Stomach (tissue), 9 donors: ENCODE measurements around the gene SDCBP2. TPM values are rescaled to one million over a fixed set of nuclear protein-coding genes. Genes with fewer than 3 reads are reported as not detected.

Experiments used
- DNase-seq, 2 donors: peaks; one replicate each; pipeline versions ENCODE4 v3.0.0 to v3.0.0-alpha.2; 2013 to 2019
- H3K27ac ChIP-seq, 5 donors: fragments of 200-600 bp in 4 of 5; sonication (generic) in 4 of 5; one replicate each; pipeline ENCODE4 v1.5.1; 2013 to 2019; ENCODE audit warnings: mild to moderate bottlenecking in 1 of 5, moderate library complexity in 1 of 5
- H3K27me3 ChIP-seq, 3 donors: fragments of 200-600 bp; sonication (generic); one replicate each; pipeline ENCODE4 v1.5.1; 2017 to 2019; ENCODE audit warnings: mixed run types in 1 of 3
- H3K36me3 ChIP-seq, 4 donors: fragments of 200-600 bp; sonication (generic); 1 replicate in 3 of 4; 2 replicates in 1 of 4; pipeline ENCODE4 v1.5.1; 2016 to 2019
- H3K4me1 ChIP-seq, 4 donors: fragments of 200-600 bp; sonication (generic); one replicate each; pipeline ENCODE4 v1.5.1; 2016 to 2019
- H3K4me3 ChIP-seq, 4 donors: fragments of 200-600 bp; sonication (generic) in 3 of 4; one replicate each; pipeline ENCODE4 v1.5.1; 2016 to 2019; ENCODE audit warnings: mild to moderate bottlenecking in 1 of 4
- H3K9me3 ChIP-seq, 4 donors: fragments of 200-600 bp; sonication (generic); one replicate each; pipeline ENCODE4 v1.5.1; 2016 to 2019
- CTCF ChIP-seq, 7 experiments: fragments of 450-650 bp in 4 of 7; fragments of 200-600 bp in 3 of 7; sonication (generic) in 3 of 7; IDR thresholded peaks; one replicate each; pipeline ENCODE4 v1.5.1; 2016 to 2019; ENCODE audit warnings: antibody characterized with exemption in 7 of 7, control low read depth in 2 of 7, mild to moderate bottlenecking in 1 of 7
- EP300 ChIP-seq: sonication (generic); formaldehyde crosslinking; IDR thresholded peaks from one replicate; pipeline ENCODE4 v1.6.1; 2017; ENCODE audit warnings: antibody characterized with exemption
- POLR2A ChIP-seq, 4 donors: fragments of 450-650 bp; IDR thresholded peaks; one replicate each; pipeline ENCODE4 v1.6.1; 2016; ENCODE audit warnings: antibody characterized with exemption in 4 of 4, control low read depth in 2 of 4, mild to moderate bottlenecking in 1 of 4, moderate library complexity in 1 of 4
- POLR2AphosphoS5 ChIP-seq, 3 donors: sonication (generic); formaldehyde crosslinking; IDR thresholded peaks; one replicate each; pipeline ENCODE4 v1.6.1; 2016; ENCODE audit warnings: antibody characterized with exemption in 3 of 3
- WGBS, 5 donors: extraction: QIAGEN DNeasy Blood & Tissue Kit in 3 of 5; methylation state at CpG; one replicate each; pipeline versions ENCODE4 v1.1.5 to v1.1.7; 2013 to 2018; 5-methylcytosine and 5-hydroxymethylcytosine counted together
- intact Hi-C: fragments of 100-400 bp; cut with DNase I; formaldehyde crosslinking; loops from one replicate; pipeline ENCODE4 v1.15.1; 2023; ENCODE audit warnings: low total_unique reads
- polyA plus RNA-seq, 3 donors: library from polyadenylated mRNA; stranded (reverse); fragments of 200-250 nt; gene quantifications; one replicate each; pipeline ENCODE4 v1.2.3, GENCODE V29; 2013
- total RNA-seq, 5 donors: library from RNA; depleted of rRNA; stranded (reverse); fragments of >200 nt; gene quantifications; one replicate each; pipeline versions ENCODE4 v1.1.0 to v1.2.3, GENCODE V29; 2014 to 2016
- donor health status: healthy with polysubstance abuse.
- donor health status: Bipolar disorder and iron deficiency.
- donor health status: healthy.

SDCBP2 gene
- total and polyA plus RNA-seq, 8 donors = 33.3 to 297 (median 60.5) TPM

- TF ChIP-seq POLR2AphosphoS5 (IDR thresholded peaks at IDR 0.05) = no peak
- no peak for TF ChIP-seq POLR2A (IDR thresholded peaks at IDR 0.05)
- TF ChIP-seq CTCF (IDR thresholded peaks at IDR 0.05) = no peak
- no peak for TF ChIP-seq EP300
- no peaks in the 10 kb centered on the region for H3K27me3 ChIP-seq
- DNase-seq = no peak
- no peaks in the 10 kb centered on the region for H3K9me3 ChIP-seq
- H3K36me3 ChIP-seq = peaks cover 0 to 21% (median 6%) of the 10 kb centered on the region in 4 donors
- peaks cover 10 to 36% (median 18%) of the 10 kb centered on the region in 4 donors for H3K4me1 ChIP-seq
- intact Hi-C loops = no loop called here
- WGBS, 5 donors = 62 to 74% (median 68%) methylated on average over 14 to 17 of the region's 17 CpGs
- peak overlapping the region in 3 of 5 donors; percentile 98 to 99 (median 99) for H3K27ac ChIP-seq
- no peak overlapping the region for H3K4me3 ChIP-seq
Observed at GRCh38 chr20:1320902-1321653, 7.9 kb downstream of the SDCBP2 start.

GRCh38 chr20:1320016-1320415, 8.9 kb downstream of the SDCBP2 start:
- intact Hi-C loops = no loop called here
- TF ChIP-seq EP300 (no peak), POLR2A (IDR thresholded peaks at IDR 0.05) (no peak), CTCF (IDR thresholded peaks at IDR 0.05) (no peak), POLR2AphosphoS5 (IDR thresholded peaks at IDR 0.05) (no peak)
- peaks cover 0 to 24% (median 6%) of the 10 kb centered on the region in 4 donors for H3K36me3 ChIP-seq

GRCh38 chr20:1319462-1319861, 9.5 kb downstream of the SDCBP2 start:
- Histone ChIP-seq H3K27me3 (no peaks in the 10 kb centered on the region), H3K36me3 (peaks cover 0 to 24% (median 6%) of the 10 kb centered on the region in 4 donors), H3K4me3 (no peak overlapping the region), H3K9me3 (no peaks in the 10 kb centered on the region), H3K27ac (no peak overlapping the region), H3K4me1 (peaks cover 1 to 27% (median 8%) of the 10 kb centered on the region in 4 donors)
- WGBS, 5 donors = 80 to 99% (median 86%) methylated on average over 3 to 4 of the region's 4 CpGs
- no peak for DNase-seq
- no peak for TF ChIP-seq POLR2AphosphoS5 (IDR thresholded peaks at IDR 0.05)
- no peak for TF ChIP-seq EP300
- no peak for TF ChIP-seq CTCF (IDR thresholded peaks at IDR 0.05)
- TF ChIP-seq POLR2A (IDR thresholded peaks at IDR 0.05) = no peak
- intact Hi-C loops = loop anchor here (5.0 kb wide), 1 partner anchor 68 kb away; no protein-coding TSS in a partner anchor

More at GRCh38 chr20:1320016-1320415, 8.9 kb downstream of the SDCBP2 start:
- no peak for DNase-seq
- no peak overlapping the region for H3K4me3 ChIP-seq
- peaks cover 7 to 33% (median 14%) of the 10 kb centered on the region in 4 donors for H3K4me1 ChIP-seq
- WGBS, 5 donors = 87 to 96% (median 94%) methylated on average over 6 of the region's 6 CpGs
- no peaks in the 10 kb centered on the region for H3K9me3 ChIP-seq
- no peaks in the 10 kb centered on the region for H3K27me3 ChIP-seq
- H3K27ac ChIP-seq = no peak overlapping the region

- Histone ChIP-seq H3K36me3 (peaks cover 0 to 24% (median 6%) of the 10 kb centered on the region in 4 donors), H3K9me3 (no peaks in the 10 kb centered on the region), H3K4me3 (no peak overlapping the region), H3K27me3 (no peaks in the 10 kb centered on the region), H3K27ac (no peak overlapping the region), H3K4me1 (peaks cover 0 to 23% (median 6%) of the 10 kb centered on the region in 4 donors)
- 76 to 90% (median 81%) methylated on average over 4 of the region's 4 CpGs for WGBS, 5 donors
- intact Hi-C loops = loop anchor here (5.0 kb wide), 1 partner anchor 68 kb away; no protein-coding TSS in a partner anchor
- no peak for DNase-seq
- TF ChIP-seq POLR2AphosphoS5 (IDR thresholded peaks at IDR 0.05) = no peak
- no peak for TF ChIP-seq POLR2A (IDR thresholded peaks at IDR 0.05)
- TF ChIP-seq EP300 = no peak
- TF ChIP-seq CTCF (IDR thresholded peaks at IDR 0.05) = no peak
Observed at GRCh38 chr20:1319051-1319450, 9.9 kb downstream of the SDCBP2 start.
